Stimulated activated CD4-positive, alpha-beta T cell treated with anti-CD3 and anti-CD28 coated beads, Interleukin-1b, Interleukin-23, amount 100 ng/mL, for 48 hours (primary cell): ENCODE measurements around the gene TAS1R3.

Experiments used
- DNase-seq: peaks from one replicate; pipeline ENCODE4 v3.0.0-alpha.2; 2020

The TAS1R3 gene

DNA sequence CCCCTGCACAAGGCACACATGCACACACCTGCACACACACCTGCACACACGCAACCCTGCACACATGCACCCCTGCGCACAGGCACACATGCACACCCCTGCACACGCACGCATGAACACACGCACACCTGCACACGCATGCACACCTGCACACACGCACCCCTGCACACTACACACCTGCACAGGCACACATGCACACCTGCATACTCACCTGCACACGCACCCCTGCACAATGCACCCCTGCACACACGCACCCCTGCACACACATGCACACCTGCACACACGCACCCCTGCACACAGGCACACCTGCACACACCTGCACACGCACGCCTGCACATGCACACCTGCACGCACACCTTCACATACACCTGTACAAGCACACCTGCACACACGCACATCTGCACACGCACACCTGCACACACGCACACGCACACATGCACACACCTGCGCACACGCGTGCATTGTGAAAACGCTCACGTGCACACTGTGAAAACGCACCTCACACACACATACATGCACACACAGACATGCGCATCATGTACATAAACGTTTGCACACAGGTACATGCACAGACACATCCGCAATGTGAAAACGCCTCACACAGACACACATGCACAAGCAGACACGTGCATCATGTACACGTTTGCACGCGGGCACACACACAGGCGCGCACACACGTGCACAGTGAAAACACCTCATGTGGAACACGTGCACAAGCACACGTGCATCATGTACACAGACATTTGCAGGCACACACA lies 9.9 kb downstream of the TAS1R3 start:
- DNase-seq, result no peak

DNA sequence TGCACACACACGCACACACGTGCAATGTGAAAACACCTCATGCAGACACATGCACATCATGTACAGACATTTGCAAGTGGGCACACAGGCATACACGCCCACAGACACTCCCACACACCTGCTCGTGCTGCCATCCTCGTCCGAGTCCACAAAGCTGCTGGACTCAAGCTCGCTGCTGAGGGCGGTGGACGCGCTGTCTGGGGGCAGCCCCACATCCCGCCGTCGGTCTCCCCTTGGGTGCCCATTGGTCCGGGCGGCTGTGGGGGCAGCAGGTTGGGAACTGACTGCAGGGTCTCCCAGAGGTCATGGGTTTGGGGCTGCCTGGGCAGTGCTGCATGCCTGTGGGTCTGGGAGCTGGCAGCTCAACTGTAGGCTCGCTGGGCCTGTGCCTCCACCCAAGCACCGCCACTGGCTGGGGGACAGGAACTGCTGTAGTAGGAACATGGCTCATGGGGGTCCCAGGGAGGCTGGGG lies 10.5 kb downstream of the TAS1R3 start:
- DNase-seq, result no peak

DNA sequence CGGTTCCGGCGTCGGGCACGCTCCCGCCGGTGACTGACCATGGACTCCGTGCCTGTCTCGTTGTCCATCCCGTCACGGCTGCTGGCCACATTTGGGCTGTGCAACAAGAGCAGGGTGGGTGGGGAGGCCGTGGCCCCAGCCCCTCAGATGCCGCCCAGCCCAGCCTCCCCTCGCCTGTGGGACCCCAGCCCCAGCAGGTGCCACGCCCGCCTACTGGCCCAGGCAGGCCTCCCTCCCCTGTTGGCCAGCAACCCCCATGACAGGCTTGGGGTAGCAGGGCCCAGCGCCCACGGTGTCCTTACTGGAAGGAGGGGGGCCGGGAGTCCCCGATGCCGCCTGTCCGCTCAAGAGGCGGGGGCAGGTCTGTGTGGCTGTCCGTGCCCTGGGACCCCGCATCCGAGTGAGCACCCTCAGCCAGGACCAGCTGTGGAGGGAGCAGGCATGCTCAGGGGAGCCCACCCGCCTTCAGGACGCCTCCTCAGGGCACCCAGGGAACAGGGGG lies 11.0 kb downstream of the TAS1R3 start:
- DNase-seq, result no peak

- no peak for DNase-seq
These were observed 11.6 kb downstream of the TAS1R3 start for GRCh38 chr1:1342584-1343115.

GRCh38 chr1:1343811-1344421 lies 12.8 kb downstream of the TAS1R3 start:
- DNase-seq, result no peak

- DNase-seq, result peak; percentile 79
These were observed 13.7 kb downstream of the TAS1R3 start for GRCh38 chr1:1344655-1345361.

DNA sequence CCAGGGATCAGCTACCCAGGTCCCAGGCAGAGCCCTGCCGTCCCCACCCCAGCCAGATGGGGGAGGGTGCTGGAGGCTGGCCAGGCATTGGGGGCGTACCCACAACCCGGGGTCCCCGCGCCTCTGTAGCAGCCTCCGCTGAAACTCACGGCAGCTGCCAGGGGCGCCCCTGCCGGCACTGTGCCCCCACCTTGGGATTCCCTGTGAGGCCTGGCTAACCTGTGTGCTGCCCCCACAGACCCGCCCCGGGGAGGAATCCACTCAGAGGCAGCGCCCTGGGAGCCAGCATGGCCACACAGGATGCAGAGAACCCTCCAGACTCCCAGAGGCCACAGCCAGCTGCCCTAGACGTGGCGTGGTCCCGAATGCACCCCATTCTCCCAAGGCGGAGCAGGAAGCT lies 14.3 kb downstream of the TAS1R3 start:
- no peak for DNase-seq

- DNase-seq, result no peak
These were observed 14.9 kb downstream of the TAS1R3 start for GRCh38 chr1:1345860-1346500.

DNA sequence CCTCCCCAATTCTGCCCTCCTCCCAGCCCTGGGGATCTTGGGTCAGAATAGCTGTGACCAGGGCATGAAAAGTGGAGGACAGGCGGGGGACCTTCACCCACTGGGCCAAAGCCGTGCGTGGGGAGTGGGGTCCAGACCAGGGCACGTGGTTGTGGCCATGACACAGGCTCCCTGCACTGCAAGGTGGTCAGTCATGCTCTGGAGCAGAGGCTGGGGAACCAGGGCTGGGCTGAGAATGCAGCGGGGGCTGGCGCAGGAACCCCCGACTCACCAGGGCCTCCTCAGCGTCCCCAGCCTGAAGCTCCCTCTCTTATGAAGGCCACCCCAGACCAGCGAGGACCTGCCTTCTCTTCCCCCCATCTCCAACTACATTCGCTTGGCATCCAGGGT lies 15.4 kb downstream of the TAS1R3 start:
- DNase-seq, result no peak

- DNase-seq, result no peak
These were observed 16.0 kb downstream of the TAS1R3 start for GRCh38 chr1:1347026-1347595.

- no peak for DNase-seq
These were observed 16.8 kb downstream of the TAS1R3 start for GRCh38 chr1:1347663-1348419.

DNA sequence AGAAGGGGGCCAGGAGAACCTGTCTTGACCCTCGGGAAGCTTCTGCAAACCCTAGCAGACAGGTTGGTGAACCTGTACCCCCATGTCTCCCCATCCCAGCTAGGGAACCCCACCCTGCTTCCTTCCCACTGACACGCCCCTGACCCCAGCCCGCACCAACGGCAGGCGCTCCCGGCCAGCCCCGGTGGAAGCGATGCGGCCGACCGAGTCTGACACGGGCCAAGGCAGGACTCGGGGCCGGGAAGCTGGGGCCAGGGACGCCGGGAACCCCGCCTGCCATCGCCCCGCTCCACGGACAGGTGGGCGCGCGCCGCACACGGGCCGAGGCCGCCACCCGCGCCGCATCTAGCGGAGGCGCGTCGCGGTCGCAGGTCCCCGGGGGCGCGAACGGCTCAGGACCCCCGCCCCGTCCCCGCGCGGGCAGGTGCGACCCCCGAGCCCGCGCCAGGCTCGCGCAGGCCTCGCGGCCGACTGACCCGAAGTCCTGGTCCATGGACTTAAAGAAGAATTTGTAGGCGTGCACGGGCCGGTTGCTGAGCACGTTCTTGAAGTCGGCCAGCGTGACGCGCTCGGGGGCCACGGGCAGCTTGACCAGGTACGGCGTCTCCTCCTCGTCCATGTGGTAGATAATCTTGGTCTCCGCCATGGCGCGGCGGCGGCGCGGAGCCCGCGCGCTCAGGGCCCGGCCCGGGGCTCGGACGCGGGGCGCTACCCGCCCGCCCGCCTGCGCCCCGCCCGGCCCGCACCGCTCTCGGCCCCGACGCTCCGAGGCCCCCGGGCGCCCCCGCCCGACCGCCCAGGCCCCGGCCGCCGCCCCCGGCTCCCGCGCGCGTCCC lies 17.6 kb downstream of the TAS1R3 start:
- no peak for DNase-seq

DNA sequence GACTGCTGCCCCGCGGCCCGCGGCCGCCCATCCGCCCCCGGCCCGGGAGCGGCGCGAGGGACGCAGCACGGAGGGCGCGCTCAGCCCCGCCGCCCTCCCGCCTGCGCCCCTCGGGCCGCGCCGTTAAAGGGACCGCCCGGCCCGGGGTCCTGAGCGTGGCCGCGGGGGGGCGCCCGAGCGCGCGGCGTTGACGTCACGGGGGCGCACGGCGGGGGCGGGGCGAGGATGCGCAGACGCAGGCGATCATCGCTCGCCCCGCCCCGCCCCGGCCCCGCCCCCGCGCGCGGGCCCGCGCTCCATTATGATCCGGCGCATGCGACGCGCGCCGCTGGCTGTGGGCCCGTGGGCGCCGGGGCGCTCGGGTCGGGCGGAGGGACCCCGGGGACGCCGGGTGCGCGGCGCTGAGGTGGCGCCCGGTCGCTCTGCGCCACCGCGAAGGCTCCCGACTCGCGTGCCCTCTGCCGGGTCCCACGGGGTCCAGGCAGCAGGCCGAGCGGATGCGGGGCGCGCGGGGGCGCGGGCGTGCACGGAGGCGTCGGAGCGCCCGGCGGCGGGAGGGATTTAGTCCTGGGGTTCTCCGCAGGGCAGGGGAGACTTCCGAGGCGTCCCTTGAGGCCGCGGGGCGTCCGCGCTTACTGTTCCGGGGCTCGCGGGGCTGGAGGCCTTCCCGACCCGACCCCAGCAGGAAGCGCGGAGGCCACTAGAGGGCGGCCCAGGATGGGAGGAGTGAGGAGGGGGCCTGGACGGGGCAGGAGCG lies 18.4 kb downstream of the TAS1R3 start, which contains the start of gene DVL1:
Gene DVL1, minus strand, starts transcription at position 163 of the 757 bp plus-strand sequence. CDS start 353 bp downstream, outside the sequence.
- peak; percentile 56 for DNase-seq

DNA sequence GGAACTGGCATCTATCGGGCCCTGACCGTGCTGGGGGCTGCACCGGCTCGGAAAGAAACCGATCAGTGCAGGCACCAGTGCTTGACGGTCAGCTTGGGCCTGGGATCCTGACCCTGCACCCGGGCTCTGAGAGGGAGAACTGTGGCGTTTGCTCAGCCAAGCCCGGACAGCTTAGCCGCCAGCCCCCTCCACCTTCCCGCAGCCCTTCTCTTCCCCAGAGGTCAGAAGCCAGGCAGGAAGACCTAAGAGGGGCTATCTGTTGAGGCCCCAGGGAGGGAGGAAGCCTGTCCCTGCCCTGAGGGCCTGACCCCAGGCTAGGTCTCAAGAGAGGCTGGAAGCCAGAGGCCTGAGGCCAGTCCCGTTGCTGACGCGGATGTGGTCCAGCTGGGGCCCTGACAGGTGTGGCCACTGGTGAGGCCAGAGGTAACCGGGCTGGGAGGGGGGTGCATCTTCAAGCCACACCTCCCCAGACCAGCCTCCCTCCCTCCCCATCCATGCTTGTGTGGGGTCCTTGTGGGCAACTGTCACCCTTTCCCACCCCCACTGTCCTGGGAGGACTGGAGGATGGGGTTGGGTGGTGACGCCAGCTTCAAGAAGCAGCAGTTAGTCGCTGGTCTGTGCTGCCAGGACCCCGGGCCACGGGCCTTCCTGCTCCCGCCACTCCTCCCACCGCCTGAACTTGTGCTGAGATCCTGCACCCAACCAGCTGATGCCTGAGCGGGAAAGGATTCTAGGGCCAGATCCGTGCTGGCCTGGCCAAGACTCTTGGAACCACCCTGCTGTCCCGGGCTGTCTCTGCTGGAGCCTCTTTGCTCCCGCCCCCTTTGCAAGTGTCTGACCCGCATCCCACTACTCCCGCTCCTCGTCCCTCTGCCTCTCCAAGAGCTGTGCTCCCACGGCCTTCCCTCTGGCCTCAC lies 20.7 kb downstream of the TAS1R3 start:
- no peak for DNase-seq

DNA sequence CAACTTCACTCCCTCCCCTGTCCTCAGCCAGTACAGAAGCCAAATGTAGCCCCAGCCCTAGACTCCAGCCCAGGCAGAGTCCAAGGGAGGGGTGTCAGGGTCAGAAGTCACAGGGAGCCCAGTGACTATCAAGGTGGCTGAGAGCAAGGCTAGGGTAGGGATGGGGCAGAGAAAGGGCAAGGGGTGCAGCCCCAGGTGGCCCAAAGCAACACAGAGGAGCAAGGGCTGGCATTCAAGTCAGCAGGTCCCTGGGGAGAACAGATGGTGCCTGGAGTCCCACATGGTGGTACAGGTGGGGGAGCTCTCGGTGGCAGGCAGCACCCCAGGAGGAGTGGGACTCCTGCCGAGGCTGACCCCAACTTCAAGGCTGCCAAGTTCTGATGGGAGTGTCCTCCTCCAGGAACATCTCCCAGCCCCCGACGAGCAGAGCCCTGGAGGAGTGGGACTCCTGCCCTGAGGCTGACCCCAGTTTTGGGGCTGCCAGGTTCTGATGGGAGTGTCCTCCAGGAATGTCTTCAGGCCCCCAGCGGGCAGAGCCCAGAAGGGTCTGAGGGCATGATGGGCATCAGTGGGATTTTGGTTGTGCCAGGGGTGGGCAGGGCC lies 21.8 kb downstream of the TAS1R3 start:
- no peak for DNase-seq

GRCh38 chr1:1353389-1354151 lies 22.5 kb downstream of the TAS1R3 start:
- DNase-seq, result no peak
